D721Med (cell line): ENCODE measurements around the gene PDE11A.

Source experiments
- DNase-seq: peaks from one replicate; pipeline ENCODE4 v3.0.0; 2011; ENCODE audit warnings: low spot score; ENCODE audit not compliant: insufficient read length
- FAIRE-seq: peaks from 2 replicates; lab custom pipeline; 2011; peaks lifted over from hg19 to GRCh38; lab: Jason Lieb, UNC
- TF ChIP-seq, protein P1 (sequence below): IDR thresholded peaks from 2 replicates; pipeline ENCODE4 v1.5.1; 2012; ENCODE audit warnings: mild to moderate bottlenecking, control low read depth; ENCODE audit not compliant: insufficient read depth; ENCODE audit errors: missing control alignments

The PDE11A gene

DNA sequence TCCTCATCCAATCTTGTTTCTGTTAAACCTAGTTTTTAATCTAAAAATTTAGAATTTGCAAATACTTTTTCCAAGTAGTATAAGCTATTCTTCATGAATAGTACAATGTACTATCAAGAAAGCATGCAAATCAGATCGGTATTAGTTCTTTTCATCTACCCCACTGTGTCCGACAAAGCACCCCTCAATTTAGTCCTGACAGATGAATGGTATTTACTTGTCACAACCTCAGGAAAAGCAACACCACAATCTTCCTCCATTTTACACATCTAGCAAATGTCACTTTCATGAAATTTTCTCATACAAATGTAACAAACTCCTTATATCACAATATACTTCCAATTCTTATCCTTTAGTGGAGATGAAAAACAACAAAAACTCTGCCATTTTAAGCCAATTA lies 163.8 kb downstream of the PDE11A start:
- no peak for FAIRE-seq
- no peak for DNase-seq
- TF ChIP-seq, protein P1, sequence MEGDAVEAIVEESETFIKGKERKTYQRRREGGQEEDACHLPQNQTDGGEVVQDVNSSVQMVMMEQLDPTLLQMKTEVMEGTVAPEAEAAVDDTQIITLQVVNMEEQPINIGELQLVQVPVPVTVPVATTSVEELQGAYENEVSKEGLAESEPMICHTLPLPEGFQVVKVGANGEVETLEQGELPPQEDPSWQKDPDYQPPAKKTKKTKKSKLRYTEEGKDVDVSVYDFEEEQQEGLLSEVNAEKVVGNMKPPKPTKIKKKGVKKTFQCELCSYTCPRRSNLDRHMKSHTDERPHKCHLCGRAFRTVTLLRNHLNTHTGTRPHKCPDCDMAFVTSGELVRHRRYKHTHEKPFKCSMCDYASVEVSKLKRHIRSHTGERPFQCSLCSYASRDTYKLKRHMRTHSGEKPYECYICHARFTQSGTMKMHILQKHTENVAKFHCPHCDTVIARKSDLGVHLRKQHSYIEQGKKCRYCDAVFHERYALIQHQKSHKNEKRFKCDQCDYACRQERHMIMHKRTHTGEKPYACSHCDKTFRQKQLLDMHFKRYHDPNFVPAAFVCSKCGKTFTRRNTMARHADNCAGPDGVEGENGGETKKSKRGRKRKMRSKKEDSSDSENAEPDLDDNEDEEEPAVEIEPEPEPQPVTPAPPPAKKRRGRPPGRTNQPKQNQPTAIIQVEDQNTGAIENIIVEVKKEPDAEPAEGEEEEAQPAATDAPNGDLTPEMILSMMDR, result no peak

DNA sequence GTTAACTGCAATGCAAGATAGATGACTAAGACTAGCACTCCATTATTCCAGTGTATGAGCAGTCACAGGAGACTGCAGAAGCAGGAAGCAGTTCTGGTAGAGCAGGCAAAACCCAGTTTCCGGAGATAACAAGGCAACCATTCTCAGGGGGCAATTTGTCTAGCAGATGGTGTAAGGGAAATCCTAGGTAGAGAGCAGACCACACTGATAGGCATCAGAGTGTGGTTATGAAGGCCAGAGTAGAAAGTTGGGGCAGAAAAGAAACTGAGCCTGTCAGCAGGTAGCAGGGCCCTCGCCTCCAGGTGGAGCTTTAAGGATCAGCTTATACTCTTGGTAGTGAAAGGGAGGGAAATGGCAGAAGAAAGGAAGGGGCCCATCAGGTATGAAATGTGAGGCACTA lies 164.4 kb downstream of the PDE11A start:
- no peak for FAIRE-seq
- no peak for DNase-seq
- TF ChIP-seq, protein P1, result no peak

DNA sequence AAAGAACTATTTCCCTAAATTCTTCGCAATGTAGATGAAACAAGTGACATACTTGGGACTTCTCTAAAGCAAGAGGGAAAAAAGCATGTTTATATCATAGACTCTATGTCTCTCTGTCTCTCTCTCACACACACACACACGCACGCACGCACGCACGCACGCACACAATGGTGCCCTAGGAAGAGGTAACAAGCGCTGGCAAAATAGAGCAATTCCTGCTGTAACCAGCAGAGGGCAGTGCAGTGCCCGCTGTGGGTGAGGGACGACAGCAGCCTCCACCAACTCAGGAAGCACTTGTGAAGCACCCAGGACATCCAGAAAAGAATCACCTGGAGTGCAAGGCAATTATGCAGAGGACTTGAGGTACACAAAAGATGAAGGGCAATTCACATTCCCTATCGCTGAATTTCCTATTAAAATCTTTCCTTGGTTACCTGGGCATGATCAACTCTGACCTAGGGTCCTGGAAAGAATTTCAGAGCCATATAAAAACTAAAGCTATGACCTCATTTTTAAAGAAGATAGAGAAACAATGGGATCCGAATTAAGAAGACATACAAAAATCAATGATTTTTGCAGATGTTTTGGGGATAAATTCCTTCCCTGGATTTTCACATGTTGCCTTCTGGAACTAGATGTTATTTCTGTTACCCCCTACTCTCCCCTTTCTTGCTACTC lies 166.4 kb downstream of the PDE11A start:
- no peak for DNase-seq
- FAIRE-seq, result peak; percentile 11
- TF ChIP-seq, protein P1, result peak; percentile 89

DNA sequence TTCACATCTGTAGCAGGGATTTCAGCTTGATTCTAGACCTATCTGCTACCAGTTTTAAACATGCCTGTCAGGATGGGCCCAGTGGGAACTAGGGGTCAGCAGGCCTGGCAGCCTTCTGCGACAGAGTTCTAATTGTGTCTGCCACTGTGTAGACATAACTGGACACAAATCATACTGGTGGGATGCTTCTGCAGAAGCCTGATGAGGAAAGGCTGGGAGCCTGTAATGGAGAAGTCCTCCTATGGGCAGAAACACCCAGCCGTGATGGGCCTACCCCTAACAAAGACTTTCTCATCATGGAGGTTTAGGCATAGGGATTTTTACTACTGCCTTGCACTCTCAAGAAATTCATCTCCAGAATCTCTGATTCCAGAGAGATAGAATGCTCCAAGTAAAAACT lies 166.9 kb downstream of the PDE11A start:
- no peak for DNase-seq
- FAIRE-seq, result no peak
- TF ChIP-seq, protein P1, result no peak

DNA sequence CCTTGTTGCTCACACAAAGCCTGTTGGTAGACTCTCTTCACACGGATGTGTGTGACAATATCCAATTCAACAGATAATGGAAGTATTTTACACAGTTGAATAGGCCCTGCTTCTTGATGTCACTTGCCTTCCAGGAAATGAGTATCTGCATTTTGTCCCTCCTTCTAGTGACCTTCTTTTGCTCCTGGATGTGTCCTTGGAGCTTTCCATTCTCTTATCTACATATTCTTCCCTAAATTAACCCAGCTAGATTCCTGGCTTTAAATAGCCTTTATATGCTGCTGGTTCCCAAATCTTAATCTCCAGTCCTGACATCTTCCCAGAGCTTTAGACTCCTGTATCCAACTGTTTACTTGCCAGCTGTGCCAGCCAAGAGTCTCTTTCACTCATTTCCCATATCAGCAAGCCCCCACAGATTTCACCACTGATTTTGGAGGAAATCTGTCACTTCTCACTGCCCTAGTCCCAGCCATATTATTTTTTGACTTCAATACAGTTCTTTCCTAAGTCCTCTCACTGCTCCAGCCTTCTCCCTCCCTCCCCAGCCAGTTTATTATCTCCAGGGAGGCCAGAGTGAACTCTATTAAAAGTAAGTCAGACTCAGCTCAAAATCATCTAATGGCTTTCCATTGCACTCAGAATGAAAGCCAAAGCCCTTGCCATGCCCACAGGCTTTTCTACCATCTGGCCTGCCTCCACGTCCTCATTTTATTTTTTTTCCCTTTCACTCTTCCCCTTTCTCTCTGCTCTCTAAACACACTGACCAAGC lies 170.0 kb downstream of the PDE11A start:
- DNase-seq (no peak), FAIRE-seq (no peak)
- TF ChIP-seq, protein P1, result no peak

DNA sequence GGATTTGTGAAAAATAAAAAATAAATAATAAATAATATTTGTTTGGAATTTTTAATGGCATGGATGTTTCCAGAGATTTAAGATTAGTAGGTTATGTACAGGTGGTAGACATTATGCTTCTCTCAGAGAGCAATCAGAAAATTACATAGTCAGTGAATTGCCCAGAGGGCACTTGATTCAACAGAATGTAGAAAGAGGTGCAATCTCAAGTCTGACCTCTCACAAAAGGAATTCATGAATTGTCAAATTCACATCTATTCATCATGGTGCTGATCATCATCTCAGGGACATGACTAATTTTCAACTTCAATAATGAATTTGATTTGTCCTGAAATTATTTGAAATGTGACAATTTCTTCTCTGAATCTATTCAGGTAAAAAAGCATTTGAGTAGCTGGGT lies 172.5 kb downstream of the PDE11A start:
- TF ChIP-seq, protein P1, result no peak
- FAIRE-seq (no peak), DNase-seq (no peak)

DNA sequence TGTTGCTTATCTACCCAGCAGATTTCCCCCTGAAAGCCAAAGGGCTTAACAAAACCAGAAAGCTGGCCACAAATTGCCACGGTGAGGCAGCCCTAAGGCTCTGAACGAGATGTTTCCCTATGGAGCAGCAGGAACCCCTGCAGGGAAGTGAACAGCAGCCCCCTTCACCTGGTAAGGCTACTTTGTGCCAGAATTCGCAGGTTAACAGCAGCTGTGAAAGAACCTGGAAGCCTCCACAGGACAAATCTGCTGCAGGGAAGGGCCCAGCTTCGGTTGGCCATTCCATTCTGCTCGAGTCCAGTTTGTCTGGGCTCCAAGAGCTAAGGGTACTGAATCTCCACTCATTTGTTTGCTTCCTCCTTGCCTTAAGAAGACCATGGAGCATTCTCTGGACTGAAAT lies 175.3 kb downstream of the PDE11A start:
- TF ChIP-seq, protein P1, result no peak
- FAIRE-seq, result no peak
- DNase-seq, result no peak
